Pancreas (tissue), 10 donors: ENCODE measurements around the gene PGAM4. TPM values are rescaled to one million over a fixed set of nuclear protein-coding genes. Genes with fewer than 3 reads are reported as not detected.

ENCODE experiments used
- ATAC-seq, 4 donors: fragments of 200-7000 bp; cut with Tn5 transposase; one replicate each; pipeline versions ENCODE4 v1.8.0 to v1.9.1; 2020; ENCODE audit warnings: mild to moderate bottlenecking in 4 of 4, moderate library complexity in 4 of 4
- DNase-seq, 6 donors: peaks; one replicate each; pipeline ENCODE4 v3.0.0-alpha.2; 2020
- FAIRE-seq: peaks from 2 replicates; lab custom pipeline; 2012; peaks lifted over from hg19 to GRCh38; lab: Jason Lieb, UNC
- H3K27ac ChIP-seq, 4 donors: fragments of 200-600 bp; sonication (generic); 1 replicate in 3 of 4; 2 replicates in 1 of 4; pipeline versions ENCODE4 v1.5.0 to v1.8.0; 2020
- H3K27me3 ChIP-seq, 4 donors: fragments of 200-600 bp; one replicate each; pipeline ENCODE4 v1.8.0; 2021
- H3K36me3 ChIP-seq, 3 donors: fragments of 200-600 bp; sonication (generic) in 1 of 3; one replicate each; pipeline versions ENCODE4 v1.5.0 to v1.8.0; 2020 to 2021
- H3K4me1 ChIP-seq, 3 donors: fragments of 200-600 bp; one replicate each; pipeline ENCODE4 v1.8.0; 2021
- H3K4me3 ChIP-seq, 4 donors: fragments of 200-600 bp; sonication (generic) in 2 of 4; one replicate each; pipeline versions ENCODE4 v1.5.0 to v1.8.0; 2020 to 2021
- H3K9me3 ChIP-seq, 4 donors: fragments of 200-600 bp; one replicate each; pipeline ENCODE4 v1.8.0; 2021
- CTCF ChIP-seq, 4 donors: fragments of 200-600 bp; sonication (generic) in 3 of 4; IDR thresholded peaks; one replicate each; pipeline versions ENCODE4 v1.5.0 to v1.8.0; 2021; ENCODE audit warnings: antibody characterized with exemption in 4 of 4
- WGBS, 2 donors: extraction: QIAGEN DNeasy Blood & Tissue Kit; methylation state at CpG; one replicate each; pipeline ENCODE4 v1.1.7; 2013; 5-methylcytosine and 5-hydroxymethylcytosine counted together
- intact Hi-C, 3 donors: fragments of 100-400 bp; cut with DNase I; formaldehyde crosslinking; loops; one replicate each; pipeline versions ENCODE4 v1.11.1 to v1.14.2; 2022
- polyA plus RNA-seq, 2 donors: library from polyadenylated mRNA; stranded (reverse); fragments of 200-250 nt; gene quantifications; one replicate each; pipeline ENCODE4 v1.2.3, GENCODE V29; 2013
- total RNA-seq, 6 donors: library from RNA; stranded (reverse); fragmentation: NEBNext Ultra II Directional in 4 of 6; extraction: Animal tissue kit (Norgen Biotek cat#: 25700) in 4 of 6; gene quantifications; one replicate each; pipeline versions ENCODE4 v1.2.1 to v1.2.4, GENCODE V29; 2021 to 2023
- donor health status: healthy with polysubstance abuse.
- donor health status: DM: no; HTN: no; CAD: no; lungs with moderate emphysema.
- donor health status: DM: no; HTN: no; CAD: no.
- donor health status: control.
- donor health status: control.
- donor health status: Bipolar disorder and iron deficiency.
- donor health status: DM: yes; HTN: yes; CAD: no.
- donor health status: DM: no; HTN: no; CAD: no.
- donor health status: DM: no; HTN: no; CAD: no.
- donor health status: DM: yes; HTN: yes; CAD: no.

PGAM4 gene
- total and polyA plus RNA-seq, 8 donors, result not detected

DNA sequence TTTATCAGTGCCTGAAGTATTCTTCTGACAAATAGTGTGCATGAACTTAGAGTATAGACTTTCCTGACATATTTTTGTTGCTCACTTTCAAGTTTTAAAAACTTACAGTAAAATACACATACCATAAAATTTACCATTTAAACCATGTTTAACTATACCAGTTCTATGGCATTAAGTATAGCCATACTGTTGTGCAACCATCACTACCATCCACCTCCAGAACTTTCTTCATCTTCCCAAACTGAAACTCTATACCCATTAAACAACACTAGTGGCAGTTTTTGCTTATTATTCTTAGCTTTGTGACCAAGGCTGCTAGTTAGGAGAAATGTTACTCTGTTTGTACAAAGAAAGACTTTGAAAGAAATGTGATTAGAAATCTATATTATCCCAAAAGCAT, 33.1 kb downstream of the PGAM4 start:
- no peak for TF ChIP-seq CTCF (IDR thresholded peaks at IDR 0.05)
- intact Hi-C loops, result no loop called here
- Histone ChIP-seq H3K9me3 (no peaks in the 10 kb centered on the region), H3K4me3 (no peak overlapping the region), H3K36me3 (no peaks in the 10 kb centered on the region), H3K4me1 (peaks cover 0 to 15% (median 8%) of the 10 kb centered on the region in 3 donors), H3K27me3 (no peaks in the 10 kb centered on the region), H3K27ac (no peak overlapping the region)
- FAIRE-seq (peak; percentile 63), DNase-seq (no peak), ATAC-seq (no peak)

DNA sequence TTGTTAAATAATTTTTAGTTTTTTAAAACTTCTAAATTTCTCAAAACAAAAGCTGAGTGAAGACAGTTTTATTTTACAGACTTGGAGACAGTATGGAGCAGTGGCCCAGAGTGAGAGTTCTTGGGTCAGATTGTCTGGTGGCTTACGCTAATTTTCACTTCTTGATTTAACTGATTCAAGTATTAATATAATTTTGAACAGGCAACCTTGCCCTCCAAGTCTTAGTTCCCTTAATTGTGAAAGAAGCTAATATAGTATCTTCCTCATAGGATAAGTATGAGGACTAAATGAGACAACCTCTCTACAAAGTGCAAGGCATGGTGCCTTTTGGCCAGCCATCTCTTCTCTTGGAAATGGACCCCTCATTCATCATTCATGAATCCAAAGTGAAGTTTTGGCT, 33.6 kb downstream of the PGAM4 start:
- H3K4me3 ChIP-seq, result no peak overlapping the region
- no peaks in the 10 kb centered on the region for H3K36me3 ChIP-seq
- 55 to 82% methylated on average over 1 of the region's 1 CpG for WGBS, 2 donors
- H3K27me3 ChIP-seq, result no peaks in the 10 kb centered on the region
- H3K27ac ChIP-seq, result no peak overlapping the region
- H3K4me1 ChIP-seq, result peaks cover 0 to 15% (median 8%) of the 10 kb centered on the region in 3 donors
- no peaks in the 10 kb centered on the region for H3K9me3 ChIP-seq
- DNase-seq, result no peak
- no peak for FAIRE-seq
- intact Hi-C loops, result no loop called here
- ATAC-seq, result no peak
- no peak for TF ChIP-seq CTCF (IDR thresholded peaks at IDR 0.05)

GRCh38 chrX:77930581-77930980, 38.9 kb downstream of the PGAM4 start:
- H3K27ac ChIP-seq, result no peak overlapping the region
- FAIRE-seq, result no peak
- TF ChIP-seq CTCF (IDR thresholded peaks at IDR 0.05), result no peak
- ATAC-seq, result no peak
- DNase-seq, result no peak
- H3K4me1 ChIP-seq, result peaks cover 0 to 3% (median 0%) of the 10 kb centered on the region in 3 donors
- no peaks in the 10 kb centered on the region for H3K36me3 ChIP-seq
- peaks cover 0 to 6% (median 0%) of the 10 kb centered on the region in 4 donors for H3K27me3 ChIP-seq
- intact Hi-C loops, result no loop called here
- H3K9me3 ChIP-seq, result no peaks in the 10 kb centered on the region
- WGBS, 2 donors, result 75 to 87% methylated on average over 1 of the region's 1 CpG
- no peak overlapping the region for H3K4me3 ChIP-seq

- DNase-seq, result no peak
- no peak overlapping the region for H3K27ac ChIP-seq
- H3K4me3 ChIP-seq, result no peak overlapping the region
- ATAC-seq, result no peak
- WGBS, 2 donors, result 28 to 40% methylated on average over 3 of the region's 3 CpGs
- intact Hi-C loops, result no loop called here
- H3K4me1 ChIP-seq, result peaks cover 0 to 7% (median 3%) of the 10 kb centered on the region in 3 donors
- peaks cover 0 to 6% (median 0%) of the 10 kb centered on the region in 4 donors for H3K27me3 ChIP-seq
- no peaks in the 10 kb centered on the region for H3K36me3 ChIP-seq
- TF ChIP-seq CTCF (IDR thresholded peaks at IDR 0.05), result no peak
- no peaks in the 10 kb centered on the region for H3K9me3 ChIP-seq
- peak; percentile 34 for FAIRE-seq
Observed at GRCh38 chrX:77925764-77926163, 43.7 kb downstream of the PGAM4 start.

DNA sequence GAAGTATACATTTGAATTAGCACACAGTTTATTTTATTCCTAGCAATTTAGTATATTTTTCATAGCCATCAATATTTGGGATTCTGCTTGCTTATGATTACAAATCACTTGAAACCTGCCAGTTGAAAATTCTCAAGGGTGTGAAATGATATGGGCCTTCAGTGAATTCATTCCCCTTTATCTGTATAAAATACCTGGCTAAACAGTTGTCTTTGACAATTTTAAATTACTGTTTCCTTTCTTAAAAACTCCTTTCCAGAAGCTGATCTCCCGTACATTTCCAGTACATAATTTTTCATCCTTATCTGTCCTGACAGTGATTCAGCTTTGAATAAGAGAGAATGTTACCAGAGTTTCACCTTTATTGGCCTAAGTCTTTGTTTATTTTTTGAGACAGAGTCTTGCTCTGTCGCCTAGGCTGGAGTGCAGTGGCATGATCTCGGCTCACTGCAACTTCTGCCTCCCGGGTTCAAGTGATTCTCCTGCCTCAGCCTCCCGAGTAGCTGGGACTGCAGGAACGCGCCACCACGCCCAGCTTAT, 45.0 kb downstream of the PGAM4 start:
- Histone ChIP-seq H3K27me3 (no peaks in the 10 kb centered on the region), H3K4me1 (peaks cover 0 to 7% (median 3%) of the 10 kb centered on the region in 3 donors), H3K36me3 (no peaks in the 10 kb centered on the region), H3K9me3 (no peaks in the 10 kb centered on the region), H3K4me3 (no peak overlapping the region), H3K27ac (no peak overlapping the region)
- ATAC-seq, result no peak
- no peak for FAIRE-seq
- intact Hi-C loops, result no loop called here
- WGBS, 2 donors, result 57 to 72% methylated on average over 8 of the region's 8 CpGs
- no peak for DNase-seq
- TF ChIP-seq CTCF (IDR thresholded peaks at IDR 0.05), result no peak
